ENCODE data around the gene BHLHE40.

BHLHE40 gene

DNA sequence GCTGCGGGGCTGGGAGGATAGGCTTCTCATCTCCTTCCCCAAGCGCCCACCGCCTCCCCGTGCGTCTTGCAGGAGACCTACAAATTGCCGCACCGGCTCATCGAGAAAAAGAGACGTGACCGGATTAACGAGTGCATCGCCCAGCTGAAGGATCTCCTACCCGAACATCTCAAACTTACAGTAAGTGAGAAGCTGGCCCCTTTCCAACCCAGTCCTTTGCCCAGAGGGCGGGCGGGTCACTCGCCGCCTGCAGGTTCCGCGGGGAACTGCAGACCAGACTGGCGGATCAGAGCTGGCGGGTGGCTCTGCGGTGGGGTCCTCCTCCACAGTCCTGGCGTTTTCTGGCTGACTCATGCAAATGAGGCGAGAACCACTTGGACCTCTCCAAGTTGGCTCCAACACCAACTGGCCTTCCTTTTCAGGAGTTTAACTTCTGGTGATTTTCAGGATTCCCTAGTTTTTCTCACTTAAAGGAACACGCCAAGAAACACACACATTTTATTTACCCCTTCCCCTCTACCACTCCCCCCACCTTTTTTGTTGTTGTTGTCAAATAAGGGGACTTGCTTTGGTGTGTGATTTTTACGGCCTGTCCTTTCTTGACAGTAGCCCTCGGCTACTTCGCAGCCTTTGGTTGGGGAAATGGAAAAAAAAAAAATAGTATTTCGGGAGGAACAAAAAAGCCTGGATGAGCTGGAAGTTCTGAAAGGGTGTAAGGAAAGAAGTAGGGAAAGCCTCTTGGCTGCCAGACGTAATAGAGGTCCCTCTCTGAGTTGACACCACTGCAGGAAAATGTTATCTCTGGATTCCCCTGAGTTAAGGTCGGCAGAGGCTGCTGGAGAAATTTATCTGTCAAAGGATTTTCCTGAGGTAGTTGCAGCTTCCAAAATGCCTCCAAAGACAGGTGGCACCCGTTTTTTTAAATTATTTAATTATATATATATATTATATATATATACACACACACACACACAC is 1.3 kb downstream of the BHLHE40 start (continued):
- TF ChIP-seq ZNF280D (tag by site-specific recombination; IDR thresholded peaks at IDR 0.05) (no peak), MZF1 (tag by site-specific recombination; IDR thresholded peaks at IDR 0.05; ENCODE audit: borderline replicate concordance) (no peak; the same call in 1 of the 2 replicates), GLIS1 (tag by site-specific recombination; IDR thresholded peaks at IDR 0.05) (peak; percentile 70), ZNF37A (tag by site-specific recombination; IDR thresholded peaks at IDR 0.05) (no peak), ZNF768 (tag by site-specific recombination; IDR thresholded peaks at IDR 0.05) (no peak), KLF17 (tag by site-specific recombination; IDR thresholded peaks at IDR 0.05) (0 out of 2 replicates have a peak, but pooled peaks have one; percentile 39), ZNF335 (tag by site-specific recombination; conservative IDR thresholded peaks at IDR 0.05) (peak; percentile 89), ZNF214 (tag by site-specific recombination; IDR thresholded peaks at IDR 0.05; ENCODE audit: borderline replicate concordance) (no peak), ZNF23 (tag by site-specific recombination; IDR thresholded peaks at IDR 0.05; ENCODE audit: borderline replicate concordance) (no peak), ZNF184 (tag by site-specific recombination; IDR thresholded peaks at IDR 0.05) (peak; percentile 73), ZNF341 (tag by site-specific recombination; IDR thresholded peaks at IDR 0.05; ENCODE audit: low read depth) (no peak; the same call in 1 of the 2 replicates), EGR2 (tag by site-specific recombination; IDR thresholded peaks at IDR 0.05; ENCODE audit: low read depth) (peak; percentile 63), ZNF521 (tag by site-specific recombination; IDR thresholded peaks at IDR 0.05) (no peak), ZNF560 (tag by site-specific recombination; IDR thresholded peaks at IDR 0.05; ENCODE audit: borderline replicate concordance) (no peak), ZNF311 (tag by site-specific recombination; IDR thresholded peaks at IDR 0.05; ENCODE audit: borderline replicate concordance) (no peak), ZNF324 (tag by site-specific recombination; IDR thresholded peaks at IDR 0.05) (peak; percentile 70), ZNF701 (tag by site-specific recombination; IDR thresholded peaks at IDR 0.05) (no peak), ZNF169 (tag by site-specific recombination; IDR thresholded peaks at IDR 0.05) (no peak), ZNF426 (tag by site-specific recombination; IDR thresholded peaks at IDR 0.05) (no peak), RBAK (tag by site-specific recombination; IDR thresholded peaks at IDR 0.05) (no peak), ZNF837 (tag by site-specific recombination; IDR thresholded peaks at IDR 0.05) (no peak), ZBTB1 (tag by site-specific recombination; IDR thresholded peaks at IDR 0.05) (no peak), ZNF132 (tag by site-specific recombination; IDR thresholded peaks at IDR 0.05; ENCODE audit: borderline replicate concordance) (no peak), MYNN (tag by site-specific recombination; IDR thresholded peaks at IDR 0.05; ENCODE audit: borderline replicate concordance) (no peak), ZNF549 (tag by site-specific recombination; IDR thresholded peaks at IDR 0.05) (no peak)
- TF ChIP-seq, protein P1, sequence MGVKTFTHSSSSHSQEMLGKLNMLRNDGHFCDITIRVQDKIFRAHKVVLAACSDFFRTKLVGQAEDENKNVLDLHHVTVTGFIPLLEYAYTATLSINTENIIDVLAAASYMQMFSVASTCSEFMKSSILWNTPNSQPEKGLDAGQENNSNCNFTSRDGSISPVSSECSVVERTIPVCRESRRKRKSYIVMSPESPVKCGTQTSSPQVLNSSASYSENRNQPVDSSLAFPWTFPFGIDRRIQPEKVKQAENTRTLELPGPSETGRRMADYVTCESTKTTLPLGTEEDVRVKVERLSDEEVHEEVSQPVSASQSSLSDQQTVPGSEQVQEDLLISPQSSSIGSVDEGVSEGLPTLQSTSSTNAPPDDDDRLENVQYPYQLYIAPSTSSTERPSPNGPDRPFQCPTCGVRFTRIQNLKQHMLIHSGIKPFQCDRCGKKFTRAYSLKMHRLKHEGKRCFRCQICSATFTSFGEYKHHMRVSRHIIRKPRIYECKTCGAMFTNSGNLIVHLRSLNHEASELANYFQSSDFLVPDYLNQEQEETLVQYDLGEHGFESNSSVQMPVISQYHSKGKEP (tag by site-specific recombination; IDR thresholded peaks at IDR 0.05): peak; percentile 60; the same call in 1 of the 2 replicates
- TF ChIP-seq, protein P2, sequence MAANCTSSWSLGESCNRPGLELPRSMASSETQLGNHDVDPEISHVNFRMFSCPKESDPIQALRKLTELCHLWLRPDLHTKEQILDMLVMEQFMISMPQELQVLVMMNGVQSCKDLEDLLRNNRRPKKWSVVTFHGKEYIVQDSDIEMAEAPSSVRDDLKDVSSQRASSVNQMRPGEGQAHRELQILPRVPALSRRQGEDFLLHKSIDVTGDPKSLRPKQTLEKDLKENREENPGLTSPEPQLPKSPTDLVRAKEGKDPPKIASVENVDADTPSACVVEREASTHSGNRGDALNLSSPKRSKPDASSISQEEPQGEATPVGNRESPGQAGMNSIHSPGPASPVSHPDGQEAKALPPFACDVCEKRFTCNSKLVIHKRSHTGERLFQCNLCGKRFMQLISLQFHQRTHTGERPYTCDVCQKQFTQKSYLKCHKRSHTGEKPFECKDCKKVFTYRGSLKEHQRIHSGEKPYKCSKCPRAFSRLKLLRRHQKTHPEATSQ (tag by site-specific recombination; IDR thresholded peaks at IDR 0.05): no peak
- TF ChIP-seq, protein P3, sequence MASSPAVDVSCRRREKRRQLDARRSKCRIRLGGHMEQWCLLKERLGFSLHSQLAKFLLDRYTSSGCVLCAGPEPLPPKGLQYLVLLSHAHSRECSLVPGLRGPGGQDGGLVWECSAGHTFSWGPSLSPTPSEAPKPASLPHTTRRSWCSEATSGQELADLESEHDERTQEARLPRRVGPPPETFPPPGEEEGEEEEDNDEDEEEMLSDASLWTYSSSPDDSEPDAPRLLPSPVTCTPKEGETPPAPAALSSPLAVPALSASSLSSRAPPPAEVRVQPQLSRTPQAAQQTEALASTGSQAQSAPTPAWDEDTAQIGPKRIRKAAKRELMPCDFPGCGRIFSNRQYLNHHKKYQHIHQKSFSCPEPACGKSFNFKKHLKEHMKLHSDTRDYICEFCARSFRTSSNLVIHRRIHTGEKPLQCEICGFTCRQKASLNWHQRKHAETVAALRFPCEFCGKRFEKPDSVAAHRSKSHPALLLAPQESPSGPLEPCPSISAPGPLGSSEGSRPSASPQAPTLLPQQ (tag by site-specific recombination; IDR thresholded peaks at IDR 0.05): peak; percentile 96
- TF ChIP-seq, protein P4, sequence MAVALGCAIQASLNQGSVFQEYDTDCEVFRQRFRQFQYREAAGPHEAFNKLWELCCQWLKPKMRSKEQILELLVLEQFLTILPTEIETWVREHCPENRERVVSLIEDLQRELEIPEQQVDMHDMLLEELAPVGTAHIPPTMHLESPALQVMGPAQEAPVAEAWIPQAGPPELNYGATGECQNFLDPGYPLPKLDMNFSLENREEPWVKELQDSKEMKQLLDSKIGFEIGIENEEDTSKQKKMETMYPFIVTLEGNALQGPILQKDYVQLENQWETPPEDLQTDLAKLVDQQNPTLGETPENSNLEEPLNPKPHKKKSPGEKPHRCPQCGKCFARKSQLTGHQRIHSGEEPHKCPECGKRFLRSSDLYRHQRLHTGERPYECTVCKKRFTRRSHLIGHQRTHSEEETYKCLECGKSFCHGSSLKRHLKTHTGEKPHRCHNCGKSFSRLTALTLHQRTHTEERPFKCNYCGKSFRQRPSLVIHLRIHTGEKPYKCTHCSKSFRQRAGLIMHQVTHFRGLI (tag by site-specific recombination; IDR thresholded peaks at IDR 0.05): no peak; the same call in none of the 2 replicates

Data from HEK293 (cell line).